HG03442 (cell line): Measurements from ENCODE around the gene MRPL50.

ENCODE experiments used
- ATAC-seq: cut with Tn5 transposase; IDR thresholded peaks from one replicate; pipeline ENCODE4 v1.9.1; 2021; ENCODE audit warnings: mild to moderate bottlenecking, moderate library complexity; ENCODE audit not compliant: unreplicated experiment

MRPL50 gene

GRCh38 chr9:101398068-101398929, at the start of gene MRPL50, which contains the start of gene ZNF189:
Gene MRPL50, minus strand, starts transcription at chr9:101398618. Its CDS starts 26 bp downstream, at chr9:101398592.
Gene ZNF189, plus strand, starts transcription at chr9:101398851. Its CDS starts 306 bp downstream, at chr9:101399157.
- ATAC-seq = peak; percentile 98

DNA sequence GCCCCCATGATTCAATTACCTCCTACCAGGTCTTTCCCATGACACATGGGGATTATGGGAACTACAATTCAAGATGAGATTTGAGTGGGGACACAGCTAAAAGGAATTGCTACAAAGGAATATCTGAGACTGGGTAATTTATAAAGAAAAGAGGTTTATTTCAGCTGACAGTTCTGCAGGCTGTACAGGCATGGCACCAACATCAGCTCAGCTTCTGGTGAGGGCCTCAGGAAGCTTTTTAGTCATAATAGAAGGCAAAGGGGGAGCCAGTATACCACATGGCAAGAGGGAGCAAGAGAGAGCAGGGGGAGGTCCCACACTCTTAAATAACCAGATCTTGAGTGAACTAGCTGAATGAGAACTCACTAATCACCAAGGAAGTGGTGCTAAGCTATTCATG, 48.3 kb upstream of the MRPL50 start:
- no peak for ATAC-seq

DNA sequence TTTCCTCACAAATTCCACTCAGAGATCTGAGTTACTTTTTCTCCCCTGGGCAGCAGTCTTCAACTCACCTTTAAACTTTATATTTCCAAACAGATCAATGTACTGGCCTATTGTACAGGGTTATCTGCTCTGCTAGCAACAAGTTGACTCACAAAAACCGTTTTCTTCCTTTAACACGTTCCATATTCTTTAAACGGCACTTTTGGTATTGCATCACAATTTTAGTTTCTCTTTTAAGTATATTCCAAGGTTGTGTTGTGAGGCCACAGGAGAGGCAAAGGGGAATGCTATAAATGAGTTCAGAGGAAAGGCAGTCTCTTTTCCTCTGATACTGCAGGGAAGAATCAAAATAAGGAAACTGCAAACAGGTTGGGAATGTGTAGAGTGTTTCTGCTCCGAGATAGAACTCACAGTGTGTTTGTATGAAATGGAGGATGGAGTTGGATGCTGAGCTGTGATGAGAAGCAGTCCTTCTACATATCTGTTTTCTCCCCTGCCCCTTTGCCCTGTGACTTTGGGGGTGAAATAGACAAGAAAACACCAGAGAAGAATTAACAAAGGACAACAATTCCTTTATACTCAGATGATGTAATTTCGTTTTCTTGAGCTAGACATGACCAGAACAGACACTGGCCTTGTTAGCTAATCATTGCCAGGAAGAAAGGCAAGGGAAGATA, 47.1 kb upstream of the MRPL50 start:
- ATAC-seq = no peak

DNA sequence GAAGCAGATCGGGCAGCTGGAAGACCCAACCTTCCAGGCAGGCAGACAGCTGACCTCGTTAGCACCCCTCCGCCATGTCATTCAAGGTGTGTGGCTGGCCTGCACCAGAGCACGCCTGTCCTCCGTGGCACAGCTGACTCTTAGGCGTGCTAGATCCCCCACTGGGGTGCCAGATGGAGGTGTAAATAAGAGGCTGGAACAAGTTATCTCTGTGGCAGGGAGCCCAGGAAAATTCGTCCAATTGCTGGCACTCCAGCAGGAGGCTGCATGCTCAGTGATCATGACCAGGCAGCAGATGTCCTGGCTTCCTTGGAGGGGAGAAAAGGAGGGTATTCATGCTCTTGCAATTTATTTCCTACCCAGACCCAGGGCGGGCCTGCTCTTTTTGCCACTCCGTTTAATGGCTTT, 45.0 kb upstream of the MRPL50 start:
- no peak for ATAC-seq

- no peak for ATAC-seq
Measured at GRCh38 chr9:101442736-101443135, 44.3 kb upstream of the MRPL50 start.

GRCh38 chr9:101442318-101442717, 43.9 kb upstream of the MRPL50 start:
- no peak for ATAC-seq

DNA sequence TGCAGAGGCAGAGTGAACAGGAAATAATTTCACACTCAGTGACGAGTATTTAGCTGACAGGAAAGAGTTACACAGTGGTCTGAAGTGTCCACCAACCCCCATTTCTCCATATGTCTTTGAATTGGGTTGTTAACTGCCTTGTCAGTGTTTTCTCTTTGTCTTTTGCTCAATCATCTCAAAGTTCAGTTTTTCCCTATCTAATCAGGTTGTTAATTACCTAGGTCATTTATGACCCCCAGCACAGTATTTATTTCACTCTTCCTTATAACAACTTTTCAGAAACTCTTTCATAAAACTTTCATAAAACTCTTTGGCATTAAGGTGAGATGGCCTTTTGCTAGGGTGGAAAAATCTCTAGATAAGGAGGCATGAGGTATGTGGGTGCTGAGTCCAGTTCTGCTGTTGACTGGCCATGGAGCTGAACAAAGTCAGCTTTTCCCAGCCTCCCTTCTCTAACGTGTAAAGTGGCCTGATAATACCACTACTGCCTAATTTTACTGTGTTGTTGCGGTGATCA, 42.4 kb upstream of the MRPL50 start:
- no peak for ATAC-seq

- ATAC-seq = no peak
Measured at GRCh38 chr9:101438523-101438922, 40.1 kb upstream of the MRPL50 start.

DNA sequence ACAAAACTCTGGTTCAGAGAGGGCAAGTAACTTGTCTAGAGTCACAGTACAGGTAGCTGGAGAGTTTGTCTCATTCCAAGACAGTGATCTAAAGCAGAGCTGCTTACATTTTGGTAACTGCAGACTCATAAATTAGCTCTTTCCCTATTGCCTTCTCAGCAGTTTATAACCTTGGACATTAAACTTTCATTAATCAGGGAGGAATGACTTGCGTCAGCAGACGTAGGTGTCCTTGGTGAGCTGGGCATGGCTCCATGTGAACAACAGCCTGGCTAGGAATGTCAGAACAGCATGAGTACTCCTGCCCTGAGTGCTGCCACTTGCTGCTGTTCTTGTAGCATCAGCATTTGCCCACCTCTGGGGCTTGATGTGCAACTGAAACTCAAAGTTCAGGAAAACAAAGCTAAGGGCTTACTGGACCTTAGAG, 39.4 kb upstream of the MRPL50 start:
- ATAC-seq = no peak

DNA sequence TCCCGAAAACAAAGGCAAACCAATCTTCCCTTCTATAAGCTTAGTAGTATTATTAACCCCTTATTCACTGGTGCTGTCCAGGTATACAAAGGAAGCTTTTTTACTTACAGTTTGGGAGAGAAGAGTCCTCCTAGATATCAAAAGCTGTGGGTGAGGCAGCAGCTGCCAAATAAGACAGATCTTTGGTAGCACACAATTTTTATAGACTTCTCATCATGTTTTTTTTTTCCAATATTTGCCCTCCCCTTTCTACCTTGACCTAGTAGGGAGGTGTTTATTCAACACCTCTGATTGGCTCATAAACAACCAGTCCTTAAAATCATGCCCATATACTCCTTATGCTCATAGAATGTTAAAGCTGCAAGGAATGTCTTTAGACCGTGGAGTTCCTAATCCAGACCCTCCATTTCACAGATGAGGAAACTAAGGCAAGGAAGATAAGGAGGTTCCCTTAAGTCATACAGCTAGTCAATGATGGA, 37.2 kb upstream of the MRPL50 start, which contains the start of gene ALDOB:
ALDOB (minus strand) TSS at position 174 of the 479 bp plus-strand sequence. CDS start 4,887 bp downstream, outside the sequence.
- ATAC-seq = no peak

DNA sequence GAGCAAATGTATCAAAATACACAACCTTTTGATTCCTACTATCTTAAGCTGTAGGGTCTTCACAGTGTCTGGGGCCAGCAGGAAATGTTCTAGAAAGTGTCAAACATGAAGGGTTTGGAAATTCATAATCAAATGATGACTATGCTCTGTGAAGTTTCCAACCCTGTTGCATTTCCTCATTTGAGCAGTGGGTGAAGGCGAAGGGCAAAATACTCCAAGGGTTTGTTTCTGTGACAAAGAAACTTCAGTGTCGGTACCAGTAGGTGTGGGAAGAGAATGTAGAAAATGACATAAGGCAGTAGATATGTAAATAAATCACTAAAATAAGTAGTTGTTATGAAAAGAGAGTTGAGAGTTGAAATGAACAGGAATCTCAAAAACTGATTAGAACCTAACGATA, 36.6 kb upstream of the MRPL50 start:
- ATAC-seq = no peak

- no peak for ATAC-seq
Measured at GRCh38 chr9:101433229-101433628, 34.8 kb upstream of the MRPL50 start.

DNA sequence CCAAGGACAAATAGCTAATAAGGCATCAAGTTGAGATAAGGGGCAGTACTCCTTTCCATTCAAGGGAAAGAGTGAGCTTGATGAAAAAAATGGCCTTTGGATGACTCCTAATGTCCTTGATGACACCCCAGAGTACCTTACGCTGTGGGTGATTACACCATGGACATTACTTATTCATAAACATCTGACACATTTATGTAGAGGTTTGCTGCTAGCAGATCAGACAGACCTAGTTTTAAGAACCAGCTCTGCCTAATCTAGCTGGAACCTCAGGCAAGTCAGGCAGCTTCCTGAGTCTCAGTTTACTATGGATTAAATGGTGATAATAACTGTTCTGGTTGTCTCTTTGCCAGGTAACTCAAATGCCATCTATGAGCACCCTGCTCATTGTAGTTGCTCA, 34.3 kb upstream of the MRPL50 start:
- ATAC-seq = no peak

- no peak for ATAC-seq
Measured at GRCh38 chr9:101432171-101432570, 33.8 kb upstream of the MRPL50 start.

DNA sequence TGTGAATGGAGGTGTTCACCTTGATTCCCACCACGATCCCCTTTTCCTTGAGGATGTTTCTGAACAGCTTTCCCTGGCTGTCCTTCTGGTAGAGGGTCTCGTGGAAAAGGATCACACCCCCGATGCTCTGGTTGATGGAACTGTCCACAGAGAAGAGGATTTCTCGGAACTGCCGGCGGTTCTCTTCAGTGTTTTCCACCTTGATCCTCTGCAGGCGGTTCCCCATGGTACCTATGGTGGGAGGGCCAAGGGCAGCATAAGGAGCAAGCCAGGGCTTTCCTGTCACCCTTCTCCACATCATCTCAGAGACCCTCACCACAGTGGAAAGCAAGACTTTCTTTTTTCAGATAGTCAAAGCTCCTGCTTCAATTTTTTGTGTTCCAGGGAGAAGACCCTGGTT, 31.3 kb upstream of the MRPL50 start:
- no peak for ATAC-seq

DNA sequence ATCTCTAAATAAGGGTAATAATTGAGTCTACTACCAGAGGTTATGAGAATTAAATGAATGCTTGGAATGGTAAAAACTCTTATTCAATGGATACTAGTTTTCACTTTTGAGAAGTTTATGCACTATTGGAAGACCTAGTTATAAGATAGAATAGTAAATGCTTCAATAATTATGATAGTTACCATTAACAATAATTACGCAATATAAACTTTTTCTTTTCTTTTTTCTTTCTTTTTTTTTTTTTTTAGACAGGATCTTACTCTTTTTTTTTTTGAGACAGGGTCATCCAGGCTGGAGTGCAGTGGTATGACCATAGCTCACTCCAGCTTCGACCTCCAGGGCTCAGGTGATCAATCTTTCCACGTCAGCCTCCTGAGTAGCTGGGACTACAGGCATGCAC, 30.5 kb upstream of the MRPL50 start:
- ATAC-seq = no peak

GRCh38 chr9:101427957-101428655, 29.7 kb upstream of the MRPL50 start:
- ATAC-seq = peak; percentile 65

DNA sequence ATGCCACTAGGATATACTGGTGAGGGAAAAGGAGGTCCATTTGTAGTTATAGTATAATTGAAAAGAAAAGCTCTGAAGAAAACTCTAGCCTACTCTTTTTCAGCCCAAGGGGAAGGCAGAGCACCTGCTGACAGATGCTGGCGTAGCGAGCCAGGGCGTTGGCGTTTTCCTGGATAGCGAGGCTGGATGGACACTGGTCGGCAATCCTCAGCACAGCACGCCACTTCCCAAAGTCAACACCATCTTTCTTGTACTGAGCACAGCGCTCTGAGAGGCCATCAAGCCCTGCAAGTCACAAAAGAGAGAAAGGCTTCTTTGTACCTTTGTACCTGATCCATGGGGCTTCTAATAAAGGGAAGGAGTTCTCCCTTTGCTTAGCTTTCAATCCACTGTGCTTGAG, 28.9 kb upstream of the MRPL50 start:
- no peak for ATAC-seq

DNA sequence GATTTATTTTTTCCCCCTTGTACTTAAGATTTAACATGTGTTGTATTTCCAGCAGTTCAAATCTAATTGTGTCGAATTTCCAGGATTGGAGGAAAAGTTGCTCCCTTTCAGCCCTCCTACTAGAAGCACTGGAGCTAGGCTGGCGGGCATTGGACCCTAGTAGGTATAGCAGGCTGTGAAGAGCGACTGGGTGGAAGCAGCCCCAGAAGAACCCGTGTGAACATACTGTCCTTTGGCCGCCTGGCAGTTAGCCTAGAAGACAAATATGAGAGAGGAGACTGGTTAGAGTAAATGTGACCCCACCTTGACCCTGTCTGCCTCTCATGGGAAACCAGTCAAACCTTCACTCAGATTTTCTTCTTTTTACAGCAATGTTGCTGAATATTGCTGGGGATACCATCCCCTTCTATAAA, 23.2 kb upstream of the MRPL50 start:
- no peak for ATAC-seq

DNA sequence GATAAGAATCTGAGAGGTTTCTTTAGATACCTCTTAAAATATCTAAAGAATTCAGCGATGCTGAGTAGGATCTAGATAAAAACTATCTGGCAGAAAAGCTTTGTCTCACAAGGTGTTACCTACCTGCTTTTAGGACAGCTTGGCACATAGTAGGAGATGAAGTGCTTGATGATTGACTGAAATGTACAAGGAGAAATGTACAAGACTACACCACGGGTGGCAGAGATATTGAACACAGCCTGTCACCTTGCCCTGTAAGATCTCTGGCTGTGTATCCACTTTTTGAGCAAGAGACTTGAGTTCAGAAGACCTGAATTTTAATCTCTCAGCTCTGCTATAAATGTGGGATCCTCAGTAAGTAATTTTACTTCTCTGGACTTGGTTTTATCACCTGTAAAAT, 21.4 kb upstream of the MRPL50 start:
- no peak for ATAC-seq
